HepG2 (cell line): ENCODE results near the gene SPNS1. TPM values are rescaled to one million over a fixed set of nuclear protein-coding genes. Genes with fewer than 3 reads are reported as not detected.

Experiments used
- ATAC-seq: fragments of 200-7000 bp; cut with Tn5 transposase; 3 replicates; pipeline ENCODE4 v1.9.1; 2020; ENCODE audit warnings: mild to moderate bottlenecking, moderate library complexity
- BruUV-seq: library from RNA; stranded (reverse); fragments of 400-500 nt; replicated peaks from 2 replicates; lab custom pipeline; 2021; lab: Mats Ljungman, UMichigan
- CTCF ChIA-PET: fragments of 300-600 bp; formaldehyde crosslinking; extraction: SDS; loops from one replicate; lab custom pipeline; 2021; ENCODE audit warnings: low total read pairs, inconsistent platforms, low intra/inter-chr PET ratio; lab: Yijun Ruan, JAX
- POLR2A ChIA-PET: fragments of 350-600 bp; sonication (Branson Sonifier 250); formaldehyde crosslinking; loops from one replicate; lab custom pipeline; 2020; ENCODE audit warnings: antibody characterized with exemption, inconsistent platforms; lab: Yijun Ruan, JAX
- DNase-seq: peaks from one replicate; pipeline ENCODE4 v3.0.0-alpha.2; 2015; ENCODE audit warnings: low spot score
- FAIRE-seq: peaks from 3 replicates; lab custom pipeline; 2011; peaks lifted over from hg19 to GRCh38; lab: Jason Lieb, UNC
- H2AFZ ChIP-seq: one replicate; pipeline ENCODE4 v1.6.1; 2011; ENCODE audit warnings: low read length, inconsistent platforms
- H3K27ac ChIP-seq: fragments of 300-600 bp; 3 replicates; pipeline ENCODE4 v1.8.0; 2011; ENCODE audit warnings: mixed run types, mild to moderate bottlenecking, mixed read lengths, low read length, inconsistent platforms; ENCODE audit not compliant: insufficient read depth; ENCODE audit errors: extremely low read length
- H3K27me3 ChIP-seq, 2 experiments: fragments of 200-600 bp in 1 of 2; 2 replicates in 1 of 2; 3 replicates in 1 of 2; pipeline versions ENCODE4 v1.6.0 to v1.8.0; 2011; ENCODE audit warnings: low read length in 2 of 2, mild to moderate bottlenecking in 2 of 2, moderate library complexity in 2 of 2, inconsistent platforms in 1 of 2; ENCODE audit not compliant: insufficient read depth in 2 of 2, control insufficient read depth in 1 of 2
- H3K36me3 ChIP-seq, 2 experiments: fragments of 200-600 bp in 1 of 2; replicated peaks in 1 of 2; 2 replicates in 1 of 2; 3 replicates in 1 of 2; pipeline versions ENCODE4 v1.5.1 to v1.8.0; 2011; ENCODE audit warnings: low read length in 2 of 2, inconsistent platforms in 1 of 2; ENCODE audit not compliant: insufficient read depth in 2 of 2, control insufficient read depth in 1 of 2
- H3K4me1 ChIP-seq: 2 replicates; pipeline ENCODE4 v1.5.1; 2012; ENCODE audit warnings: low read length, inconsistent platforms; ENCODE audit not compliant: insufficient read depth
- H3K4me2 ChIP-seq: 2 replicates; pipeline ENCODE4 v1.6.0; 2011; ENCODE audit warnings: low read depth, low read length, inconsistent platforms
- H3K4me3 ChIP-seq, 3 experiments: fragments of 200-600 bp in 1 of 3; sonication (generic), shearing (Covaris generic) in 1 of 3; replicated peaks in 1 of 3; 2 replicates each; pipeline ENCODE4 v1.5.1; 2011 to 2016; ENCODE audit warnings: low read length in 3 of 3, inconsistent platforms in 2 of 3, low read depth in 2 of 3, mild to moderate bottlenecking in 2 of 3, control low read depth in 1 of 3, mixed read lengths in 1 of 3; ENCODE audit not compliant: insufficient read depth in 1 of 3
- H3K79me2 ChIP-seq: one replicate; pipeline ENCODE4 v1.6.1; 2011; ENCODE audit warnings: low read length, inconsistent platforms; ENCODE audit not compliant: insufficient read depth
- H3K9ac ChIP-seq: 2 replicates; pipeline ENCODE4 v1.6.0; 2011; ENCODE audit warnings: mild to moderate bottlenecking, low read depth, low read length, inconsistent platforms; ENCODE audit not compliant: insufficient read depth
- H3K9me3 ChIP-seq: 2 replicates; pipeline ENCODE4 v1.5.1; 2012; ENCODE audit warnings: mild to moderate bottlenecking, low read length
- H4K20me1 ChIP-seq: 2 replicates; pipeline ENCODE4 v1.6.0; 2011; ENCODE audit warnings: inconsistent platforms, mild to moderate bottlenecking, low read length, moderate library complexity; ENCODE audit not compliant: insufficient read depth
- ADNP ChIP-seq: sonication (generic); formaldehyde crosslinking; IDR thresholded peaks from 2 replicates; pipeline ENCODE4 v1.4.0; 2020; ENCODE audit warnings: missing genetic modification reagents
- CREB1 ChIP-seq, 2 experiments: fragments of 450-650 bp in 1 of 2; IDR thresholded peaks; 2 replicates each; pipeline ENCODE4 v1.6.1; 2016 to 2017; ENCODE audit warnings: control low read depth in 1 of 2, mild to moderate bottlenecking in 1 of 2, missing compliant biosample characterization in 1 of 2, missing genetic modification characterization in 1 of 2
- MAFF ChIP-seq: IDR thresholded peaks from 2 replicates; pipeline ENCODE4 v1.6.1; 2011; ENCODE audit warnings: low read depth, low read length, improper control_type of control experiment
- MAFK ChIP-seq, 2 experiments: IDR thresholded peaks in 1 of 2; conservative IDR thresholded peaks in 1 of 2; 2 replicates each; pipeline ENCODE4 v1.6.1; 2011; ENCODE audit warnings: improper control_type of control experiment in 2 of 2, low read length in 2 of 2
- RXRB ChIP-seq: IDR thresholded peaks from 2 replicates; pipeline ENCODE4 v1.6.1; 2016; ENCODE audit warnings: borderline replicate concordance, missing genetic modification reagents, missing compliant biosample characterization
- ZNF629 ChIP-seq: sonication (generic); formaldehyde crosslinking; conservative IDR thresholded peaks from 2 replicates; pipeline ENCODE4 v1.5.0; 2020; ENCODE audit warnings: missing genetic modification reagents
- WGBS: methylation state at CpG from one replicate; pipeline ENCODE4 v1.1.6; 2017; ENCODE audit warnings: low lambda C conversion rate; 5-methylcytosine and 5-hydroxymethylcytosine counted together
- in situ Hi-C: cut with HindIII; loops from 2 replicates; pipeline ENCODE4 v1.10.0; 2017; ENCODE audit warnings: low pct_unique_long_range_greater_than_20kb; ENCODE audit not compliant: extremely low pct_ligation_motif_present
- intact Hi-C: fragments of 100-400 bp; cut with micrococcal nuclease; formaldehyde crosslinking; loops from one replicate; pipeline ENCODE4 v1.10.0; 2022; ENCODE audit not compliant: unreplicated experiment
- polyA plus RNA-seq, 8 experiments: library from polyadenylated mRNA; depleted of rRNA in 3 of 8; stranded (reverse) in 7 of 8; unstranded in 1 of 8; fragments of >200 nt; fragmentation: Illumina TruSeq in 4 of 8; extraction: Trizol in 4 of 8; gene quantifications; 2 replicates each; pipeline versions ENCODE4 v1.2.1 to v1.2.3, GENCODE V29; 2011 to 2016; ENCODE audit warnings: low read depth in 4 of 8, missing spikeins in 1 of 8, mixed read lengths in 1 of 8; ENCODE audit not compliant: insufficient read depth in 1 of 8
- total RNA-seq, 5 experiments: library from RNA; depleted of rRNA; stranded (reverse); fragments of >200 nt; fragmentation: Illumina TruSeq; extraction: Trizol; gene quantifications; 2 replicates each; pipeline ENCODE4 v1.2.3, GENCODE V29; 2016; ENCODE audit warnings: low read depth in 1 of 5
- TF ChIP-seq, protein P1 (sequence below): fragments of 450-650 bp; IDR thresholded peaks from 2 replicates; pipeline ENCODE4 v1.6.1; 2017; ENCODE audit warnings: mild to moderate bottlenecking
- TF ChIP-seq, protein P2 (sequence below): sonication (generic); formaldehyde crosslinking; IDR thresholded peaks from 2 replicates; pipeline ENCODE4 v1.4.0; 2020; ENCODE audit warnings: missing genetic modification reagents

SPNS1 gene
- total and polyA plus RNA-seq, 2 of the 13 experiments (the other 11 are each of a cell fraction or from before 2014, with no cell fraction given) = 25.6 to 38.8 TPM

DNA sequence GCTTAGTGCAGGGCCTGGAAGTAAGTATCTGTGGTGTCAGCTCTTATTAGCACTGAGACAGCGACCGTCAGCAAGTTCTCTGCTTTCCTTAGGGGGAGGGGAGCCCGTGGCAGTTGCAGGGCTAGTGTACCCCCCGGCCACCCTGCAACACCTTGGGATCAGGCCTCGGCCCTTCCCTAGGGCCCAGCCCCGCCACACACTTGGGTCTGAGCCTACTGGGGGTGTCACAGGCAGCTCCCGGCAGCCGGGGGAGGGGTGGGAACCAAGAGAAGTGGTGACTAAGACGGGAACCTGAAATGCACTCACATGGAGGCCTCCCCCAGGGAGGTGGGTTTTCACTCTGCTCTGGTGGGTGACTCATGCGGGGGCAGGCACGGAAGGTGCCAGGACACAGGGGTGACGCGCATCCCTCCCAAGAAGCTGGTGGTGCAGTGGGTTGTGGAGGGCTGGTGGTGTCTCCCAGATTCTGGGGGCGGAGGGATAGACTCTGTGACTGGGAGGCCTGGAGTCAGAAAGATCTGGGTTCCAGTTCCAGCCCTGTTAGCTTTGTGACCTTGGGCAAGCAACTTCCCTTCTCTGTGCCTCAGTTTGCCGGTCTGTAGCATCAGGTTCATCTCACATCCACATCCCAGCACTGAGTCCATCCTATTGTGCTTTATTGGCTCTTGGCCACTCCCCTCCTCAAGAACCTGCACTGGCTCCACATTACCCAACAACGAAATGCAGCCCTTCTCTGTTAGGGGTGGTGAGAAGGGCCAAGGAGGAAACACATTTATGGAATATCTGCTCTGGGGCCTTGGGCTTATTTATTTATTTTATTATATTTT, 54.8 kb downstream of the SPNS1 start:
- Histone ChIP-seq H3K4me1 (no peaks in the 10 kb centered on the region), H2AFZ (no peak overlapping the region), H3K4me3 (no peak overlapping the region), H3K27me3 (peaks cover 7 to 27% of the 10 kb centered on the region in 2 experiments; a peak in 4 of 5 replicates), H3K27ac (no peak overlapping the region), H3K4me2 (no peak overlapping the region), H4K20me1 (no peaks in the 10 kb centered on the region), H3K79me2 (no peaks in the 10 kb centered on the region), H3K36me3 (no peaks in the 10 kb centered on the region), H3K9ac (no peak overlapping the region), H3K9me3 (no peaks in the 10 kb centered on the region)
- intact Hi-C loops = no loop called here
- whole genome bisulfite sequencing = 24% methylated on average over 12 of the region's 16 CpGs
- FAIRE-seq = no peak
- POLR2A ChIA-PET = no interaction called here
- TF ChIP-seq MAFF = 0 out of 2 replicates have a peak, but pooled peaks have one; percentile 31
- peak; percentile 55 for TF ChIP-seq ZNF629 (CRISPR knock-in tag)
- peak; percentile 25; the same call in 1 of the 2 replicates for TF ChIP-seq CREB1 (IDR thresholded peaks at IDR 0.05)
- no peak for TF ChIP-seq CREB1 (CRISPR knock-in tag; IDR thresholded peaks at IDR 0.05)
- TF ChIP-seq RXRB = no peak
- 0 out of 2 replicates have a peak, but pooled peaks have one; percentile 17 for TF ChIP-seq ADNP (CRISPR knock-in tag)
- TF ChIP-seq MAFK (conservative IDR thresholded peaks at IDR 0.05 in 1 of 2, IDR thresholded peaks at IDR 0.05 in 1 of 2; ENCODE audit: low read length in 2 of 2) = peak; percentile 22 to 50; a peak in 1 of 4 replicates
- TF ChIP-seq, protein P1, sequence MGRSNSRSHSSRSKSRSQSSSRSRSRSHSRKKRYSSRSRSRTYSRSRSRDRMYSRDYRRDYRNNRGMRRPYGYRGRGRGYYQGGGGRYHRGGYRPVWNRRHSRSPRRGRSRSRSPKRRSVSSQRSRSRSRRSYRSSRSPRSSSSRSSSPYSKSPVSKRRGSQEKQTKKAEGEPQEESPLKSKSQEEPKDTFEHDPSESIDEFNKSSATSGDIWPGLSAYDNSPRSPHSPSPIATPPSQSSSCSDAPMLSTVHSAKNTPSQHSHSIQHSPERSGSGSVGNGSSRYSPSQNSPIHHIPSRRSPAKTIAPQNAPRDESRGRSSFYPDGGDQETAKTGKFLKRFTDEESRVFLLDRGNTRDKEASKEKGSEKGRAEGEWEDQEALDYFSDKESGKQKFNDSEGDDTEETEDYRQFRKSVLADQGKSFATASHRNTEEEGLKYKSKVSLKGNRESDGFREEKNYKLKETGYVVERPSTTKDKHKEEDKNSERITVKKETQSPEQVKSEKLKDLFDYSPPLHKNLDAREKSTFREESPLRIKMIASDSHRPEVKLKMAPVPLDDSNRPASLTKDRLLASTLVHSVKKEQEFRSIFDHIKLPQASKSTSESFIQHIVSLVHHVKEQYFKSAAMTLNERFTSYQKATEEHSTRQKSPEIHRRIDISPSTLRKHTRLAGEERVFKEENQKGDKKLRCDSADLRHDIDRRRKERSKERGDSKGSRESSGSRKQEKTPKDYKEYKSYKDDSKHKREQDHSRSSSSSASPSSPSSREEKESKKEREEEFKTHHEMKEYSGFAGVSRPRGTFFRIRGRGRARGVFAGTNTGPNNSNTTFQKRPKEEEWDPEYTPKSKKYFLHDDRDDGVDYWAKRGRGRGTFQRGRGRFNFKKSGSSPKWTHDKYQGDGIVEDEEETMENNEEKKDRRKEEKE = no peak
- TF ChIP-seq, protein P2, sequence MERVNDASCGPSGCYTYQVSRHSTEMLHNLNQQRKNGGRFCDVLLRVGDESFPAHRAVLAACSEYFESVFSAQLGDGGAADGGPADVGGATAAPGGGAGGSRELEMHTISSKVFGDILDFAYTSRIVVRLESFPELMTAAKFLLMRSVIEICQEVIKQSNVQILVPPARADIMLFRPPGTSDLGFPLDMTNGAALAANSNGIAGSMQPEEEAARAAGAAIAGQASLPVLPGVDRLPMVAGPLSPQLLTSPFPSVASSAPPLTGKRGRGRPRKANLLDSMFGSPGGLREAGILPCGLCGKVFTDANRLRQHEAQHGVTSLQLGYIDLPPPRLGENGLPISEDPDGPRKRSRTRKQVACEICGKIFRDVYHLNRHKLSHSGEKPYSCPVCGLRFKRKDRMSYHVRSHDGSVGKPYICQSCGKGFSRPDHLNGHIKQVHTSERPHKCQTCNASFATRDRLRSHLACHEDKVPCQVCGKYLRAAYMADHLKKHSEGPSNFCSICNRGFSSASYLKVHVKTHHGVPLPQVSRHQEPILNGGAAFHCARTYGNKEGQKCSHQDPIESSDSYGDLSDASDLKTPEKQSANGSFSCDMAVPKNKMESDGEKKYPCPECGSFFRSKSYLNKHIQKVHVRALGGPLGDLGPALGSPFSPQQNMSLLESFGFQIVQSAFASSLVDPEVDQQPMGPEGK (CRISPR knock-in tag) = 0 out of 2 replicates have a peak, but pooled peaks have one; percentile 18
- peak; percentile 22; the same call in 1 of the 3 replicates for ATAC-seq
- DNase-seq = no peak
- CTCF ChIA-PET = no interaction called here
- in situ Hi-C loops = no loop called here
- BruUV-seq = no TSS peak
